OCI-LY7 (cell line): ENCODE results near the gene COL1A2. TPM values are rescaled to one million over a fixed set of nuclear protein-coding genes. Genes with fewer than 3 reads are reported as not detected.

ENCODE experiments used
- BruUV-seq: library from RNA; stranded (reverse); fragments of 400-500 nt; replicated peaks from 2 replicates; lab custom pipeline; 2021; lab: Mats Ljungman, UMichigan
- CTCF ChIA-PET: fragments of 300-600 bp; sonication (Branson Sonifier 250); formaldehyde crosslinking; loops from one replicate; lab custom pipeline; 2022; ENCODE audit warnings: antibody characterized with exemption; ENCODE audit not compliant: unreplicated experiment; lab: Charles Lee
- POLR2A ChIA-PET: fragments of 300-600 bp; sonication (Branson Sonifier 250); formaldehyde crosslinking; loops from one replicate; lab custom pipeline; 2022; ENCODE audit warnings: antibody characterized with exemption; lab: Charles Lee
- DNase-seq: peaks from one replicate; pipeline ENCODE4 v3.0.0-alpha.2; 2015; ENCODE audit warnings: low spot score
- H2AFZ ChIP-seq: fragments of 200-600 bp; sonication (generic), shearing (Covaris generic); 2 replicates; pipeline ENCODE4 v1.6.1; 2014; ENCODE audit warnings: mild to moderate bottlenecking, antibody characterized with exemption, low read length, moderate library complexity
- H3K27ac ChIP-seq: fragments of 200-600 bp; sonication (generic); 2 replicates; pipeline ENCODE4 v1.5.1; 2014; ENCODE audit warnings: mixed run types, low read depth, mild to moderate bottlenecking, moderate library complexity, low read length, inconsistent platforms; ENCODE audit not compliant: poor library complexity, severe bottlenecking
- H3K36me3 ChIP-seq: fragments of 200-600 bp; sonication (generic); 2 replicates; pipeline ENCODE4 v1.6.1; 2014; ENCODE audit warnings: mild to moderate bottlenecking, antibody characterized with exemption, low read length, moderate library complexity, mixed read lengths; ENCODE audit not compliant: insufficient read depth
- H3K4me1 ChIP-seq: fragments of 200-600 bp; sonication (generic); 2 replicates; pipeline ENCODE4 v1.5.1; 2014; ENCODE audit warnings: mild to moderate bottlenecking, low read length; ENCODE audit not compliant: insufficient read depth, poor library complexity, severe bottlenecking
- H3K4me2 ChIP-seq: fragments of 200-600 bp; sonication (generic); 2 replicates; pipeline ENCODE4 v1.6.1; 2014; ENCODE audit warnings: mild to moderate bottlenecking, low read length
- H3K4me3 ChIP-seq: fragments of 200-600 bp; sonication (generic); 2 replicates; pipeline ENCODE4 v1.5.1; 2014; ENCODE audit warnings: mild to moderate bottlenecking, low read depth, low read length; ENCODE audit not compliant: poor library complexity, severe bottlenecking
- H3K79me2 ChIP-seq: fragments of 200-600 bp; sonication (generic); 2 replicates; pipeline ENCODE4 v1.6.1; 2016; ENCODE audit warnings: low read depth, mild to moderate bottlenecking, low read length, moderate library complexity, mixed read lengths; ENCODE audit not compliant: insufficient read depth
- H3K9me2 ChIP-seq: fragments of 200-600 bp; sonication (generic); 2 replicates; pipeline ENCODE4 v1.6.1; 2016; ENCODE audit warnings: mild to moderate bottlenecking, low read length, mixed read lengths; ENCODE audit not compliant: insufficient read depth
- H3K9me3 ChIP-seq: fragments of 200-600 bp; sonication (generic); 2 replicates; pipeline ENCODE4 v1.6.1; 2014; ENCODE audit warnings: mild to moderate bottlenecking, mixed run types, low read length, mixed read lengths
- H4K20me1 ChIP-seq: fragments of 200-600 bp; sonication (generic); 2 replicates; pipeline ENCODE4 v1.6.1; 2014; ENCODE audit warnings: mild to moderate bottlenecking, antibody characterized with exemption, low read length, moderate library complexity, mixed read lengths; ENCODE audit not compliant: insufficient read depth
- CTCF ChIP-seq: fragments of 200-600 bp; sonication (generic); conservative IDR thresholded peaks from 2 replicates; pipeline ENCODE4 v1.5.1; 2014; ENCODE audit warnings: mild to moderate bottlenecking, antibody characterized with exemption, low read length, moderate library complexity, mixed read lengths
- EZH2phosphoT487 ChIP-seq: fragments of 200-600 bp; sonication (generic); IDR thresholded peaks from 2 replicates; pipeline ENCODE4 v1.6.1; 2018; ENCODE audit warnings: low read depth, borderline replicate concordance, mild to moderate bottlenecking, mixed run types, antibody characterized with exemption, low read length, moderate library complexity, mixed read lengths
- intact Hi-C: fragments of 100-400 bp; cut with micrococcal nuclease; formaldehyde crosslinking; loops from one replicate; pipeline ENCODE4 v1.10.0; 2022; ENCODE audit not compliant: unreplicated experiment
- total RNA-seq, 2 experiments: library from RNA; depleted of rRNA in 1 of 2; stranded (reverse); fragments of >200 nt in 1 of 2; shearing (Covaris generic) in 1 of 2; gene quantifications; 2 replicates each; pipeline ENCODE4 v1.2.3, GENCODE V29; 2014 to 2022

COL1A2 gene
- total RNA-seq, 2 experiments from 2014 or later = not detected

- intact Hi-C loops = no loop called here
- Histone ChIP-seq H3K36me3 (no peaks in the 10 kb centered on the region), H3K4me2 (no peak overlapping the region), H4K20me1 (no peaks in the 10 kb centered on the region), H3K27ac (no peak overlapping the region), H3K4me1 (no peaks in the 10 kb centered on the region), H3K9me2 (no peaks in the 10 kb centered on the region), H3K4me3 (no peak overlapping the region), H3K79me2 (no peaks in the 10 kb centered on the region), H2AFZ (no peak overlapping the region), H3K9me3 (no peaks in the 10 kb centered on the region)
- TF ChIP-seq EZH2phosphoT487 = no peak
- no peak for TF ChIP-seq CTCF
- BruUV-seq = no TSS peak
- ChIA-PET POLR2A (no interaction called here), CTCF (no interaction called here)
- DNase-seq = no peak
Observed at GRCh38 chr7:94409200-94409948, 14.7 kb downstream of the COL1A2 start.

- no TSS peak for BruUV-seq
- Histone ChIP-seq H3K4me1 (no peaks in the 10 kb centered on the region), H3K36me3 (no peaks in the 10 kb centered on the region), H3K79me2 (no peaks in the 10 kb centered on the region), H3K9me3 (no peaks in the 10 kb centered on the region), H4K20me1 (no peaks in the 10 kb centered on the region), H2AFZ (no peak overlapping the region), H3K9me2 (no peaks in the 10 kb centered on the region), H3K4me3 (no peak overlapping the region), H3K4me2 (no peak overlapping the region), H3K27ac (no peak overlapping the region)
- DNase-seq = peak; percentile 21
- ChIA-PET POLR2A (no interaction called here), CTCF (no interaction called here)
- intact Hi-C loops = no loop called here
- TF ChIP-seq CTCF (no peak), EZH2phosphoT487 (no peak)
Observed at GRCh38 chr7:94410413-94411187, 15.9 kb downstream of the COL1A2 start.

GRCh38 chr7:94411188-94411466, 16.4 kb downstream of the COL1A2 start:
- H3K4me3 ChIP-seq = no peak overlapping the region
- no peaks in the 10 kb centered on the region for H3K79me2 ChIP-seq
- H3K36me3 ChIP-seq = no peaks in the 10 kb centered on the region
- TF ChIP-seq CTCF (no peak), EZH2phosphoT487 (no peak)
- ChIA-PET POLR2A (interaction anchor here (0.6 kb wide), 1 partner anchor 13 kb away, joined by 3 read pairs; no protein-coding TSS in a partner anchor), CTCF (no interaction called here)
- H3K9me3 ChIP-seq = no peaks in the 10 kb centered on the region
- no peak overlapping the region for H3K27ac ChIP-seq
- H3K4me2 ChIP-seq = no peak overlapping the region
- DNase-seq = no peak
- H3K4me1 ChIP-seq = no peaks in the 10 kb centered on the region
- no peaks in the 10 kb centered on the region for H3K9me2 ChIP-seq
- BruUV-seq = no TSS peak
- intact Hi-C loops = no loop called here
- H4K20me1 ChIP-seq = no peaks in the 10 kb centered on the region
- no peak overlapping the region for H2AFZ ChIP-seq
